Upper lobe of left lung (tissue), 6 donors: ENCODE results near the gene ARMC6. TPM values are rescaled to one million over a fixed set of nuclear protein-coding genes. Genes with fewer than 3 reads are reported as not detected.
A peak's percentile ranks its signal among the peaks of the same experiment; 100 is the strongest.

ENCODE experiments used
- ATAC-seq, 2 donors: fragments of 200-7000 bp; cut with Tn5 transposase; one replicate each; pipeline ENCODE4 v1.9.1; 2022; ENCODE audit warnings: mild to moderate bottlenecking in 2 of 2, moderate library complexity in 2 of 2; ENCODE audit not compliant: low FRiP score in 2 of 2
- DNase-seq, 2 donors: peaks; one replicate each; pipeline ENCODE4 v3.0.0-alpha.2; 2019 to 2020
- H3K27ac ChIP-seq, 4 donors: fragments of 200-600 bp; sonication (generic); one replicate each; pipeline ENCODE4 v1.5.1; 2016 to 2019
- H3K27me3 ChIP-seq, 4 donors: fragments of 200-600 bp; sonication (generic); one replicate each; pipeline ENCODE4 v1.5.1; 2017 to 2019
- H3K36me3 ChIP-seq, 4 donors: fragments of 200-600 bp; sonication (generic); one replicate each; pipeline ENCODE4 v1.5.1; 2016 to 2019
- H3K4me1 ChIP-seq, 4 donors: fragments of 200-600 bp; sonication (generic); one replicate each; pipeline ENCODE4 v1.5.1; 2018 to 2019
- H3K4me3 ChIP-seq, 4 donors: fragments of 200-600 bp; sonication (generic); one replicate each; pipeline ENCODE4 v1.5.1; 2017 to 2019; ENCODE audit warnings: mild to moderate bottlenecking in 2 of 4, moderate library complexity in 1 of 4
- H3K9me3 ChIP-seq, 4 donors: fragments of 200-600 bp; sonication (generic); one replicate each; pipeline ENCODE4 v1.5.1; 2018 to 2019
- CTCF ChIP-seq, 6 experiments: fragments of 450-650 bp in 4 of 6; fragments of 200-600 bp in 2 of 6; sonication (generic) in 2 of 6; IDR thresholded peaks; one replicate each; pipeline ENCODE4 v1.5.1; 2016 to 2019; ENCODE audit warnings: antibody characterized with exemption in 6 of 6
- EP300 ChIP-seq, 4 donors: sonication (generic); formaldehyde crosslinking; IDR thresholded peaks; one replicate each; pipeline ENCODE4 v1.5.1; 2017; ENCODE audit warnings: antibody characterized with exemption in 4 of 4, control low read depth in 2 of 4
- POLR2A ChIP-seq, 4 donors: fragments of 450-650 bp; IDR thresholded peaks; one replicate each; pipeline ENCODE4 v1.5.1; 2016 to 2017; ENCODE audit warnings: antibody characterized with exemption in 4 of 4, mild to moderate bottlenecking in 2 of 4
- POLR2AphosphoS5 ChIP-seq, 2 donors: sonication (generic); formaldehyde crosslinking; IDR thresholded peaks; one replicate each; pipeline ENCODE4 v1.5.1; 2017; ENCODE audit warnings: antibody characterized with exemption in 2 of 2
- WGBS, 2 donors: methylation state at CpG; one replicate each; pipeline ENCODE4 v1.1.5; 2017 to 2018; 5-methylcytosine and 5-hydroxymethylcytosine counted together
- total RNA-seq, 6 donors: library from RNA; depleted of rRNA in 4 of 6; stranded (reverse); fragments of >200 nt in 4 of 6; gene quantifications; one replicate each; pipeline versions ENCODE4 v1.1.0 to v1.2.1, GENCODE V29; 2016 to 2021
- donor health status: DM: no; HTN: no; CAD: no; lungs with moderate emphysema.
- donor health status: DM: no; HTN: yes; CAD: no; lungs with severe emphysema.

Gene ARMC6
- total RNA-seq, 6 donors from 2014 or later = 14.1 to 46.5 (median 26.8) TPM

DNA sequence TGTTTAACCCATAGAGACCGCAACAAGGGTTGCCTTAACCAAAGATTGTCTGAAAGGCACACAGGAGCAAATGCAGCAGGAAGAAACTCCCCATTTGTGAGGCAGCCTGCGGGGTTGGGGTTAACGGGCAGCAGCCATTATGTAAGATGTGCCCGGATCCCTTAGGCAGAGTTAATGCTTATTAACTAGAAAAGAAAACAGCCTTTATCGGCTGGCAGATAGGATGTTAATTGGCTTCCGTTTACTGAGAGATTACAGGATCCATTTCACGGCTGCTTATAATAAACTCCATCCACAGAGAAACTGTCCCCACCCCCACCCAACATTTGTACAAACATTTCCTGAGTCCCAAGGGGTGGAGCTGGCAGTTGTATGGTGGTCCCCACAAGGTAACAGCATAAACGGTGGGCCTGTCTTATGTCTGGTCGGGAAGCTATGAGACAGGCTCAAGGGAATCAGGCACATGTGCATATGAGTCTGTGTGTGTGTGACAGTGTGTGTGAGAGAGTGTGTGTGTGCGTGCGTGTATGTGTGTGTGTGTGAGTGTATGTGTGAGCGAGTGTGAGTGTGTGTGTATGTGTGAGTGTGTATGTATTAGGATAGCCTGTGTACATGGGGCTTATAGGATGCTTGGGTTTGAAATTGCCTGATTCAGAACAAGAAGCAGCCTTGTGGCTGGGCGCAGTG, 40.9 kb downstream of the ARMC6 start:
- H3K4me1 ChIP-seq = peaks cover 1 to 19% (median 14%) of the 10 kb centered on the region in 4 donors
- no peak for TF ChIP-seq POLR2AphosphoS5 (IDR thresholded peaks at IDR 0.05)
- no peak for TF ChIP-seq POLR2A (IDR thresholded peaks at IDR 0.05)
- no peak for TF ChIP-seq CTCF (IDR thresholded peaks at IDR 0.05)
- no peak for TF ChIP-seq EP300 (IDR thresholded peaks at IDR 0.05)
- H3K27ac ChIP-seq = no peak overlapping the region
- no peaks in the 10 kb centered on the region for H3K27me3 ChIP-seq
- DNase-seq (no peak), ATAC-seq (no peak)
- no peak overlapping the region for H3K4me3 ChIP-seq
- H3K36me3 ChIP-seq = no peaks in the 10 kb centered on the region
- 61% methylated on average over 13 of the region's 13 CpGs for WGBS, 2 donors
- H3K9me3 ChIP-seq = no peaks in the 10 kb centered on the region

- DNase-seq (no peak), ATAC-seq (no peak)
- Histone ChIP-seq H3K27me3 (no peaks in the 10 kb centered on the region), H3K4me3 (no peak overlapping the region), H3K9me3 (no peaks in the 10 kb centered on the region), H3K4me1 (peaks cover 0 to 16% (median 12%) of the 10 kb centered on the region in 4 donors), H3K27ac (no peak overlapping the region), H3K36me3 (no peaks in the 10 kb centered on the region)
- TF ChIP-seq CTCF (IDR thresholded peaks at IDR 0.05) (no peak), POLR2A (IDR thresholded peaks at IDR 0.05) (no peak), EP300 (IDR thresholded peaks at IDR 0.05) (no peak), POLR2AphosphoS5 (IDR thresholded peaks at IDR 0.05) (no peak)
- WGBS, 2 donors = 86 to 91% methylated on average over 7 to 8 of the region's 8 CpGs
These were observed 41.7 kb downstream of the ARMC6 start for GRCh38 chr19:19075126-19075525.

- Histone ChIP-seq H3K9me3 (no peaks in the 10 kb centered on the region), H3K4me1 (peaks cover 0 to 16% (median 12%) of the 10 kb centered on the region in 4 donors), H3K4me3 (no peak overlapping the region), H3K36me3 (no peaks in the 10 kb centered on the region), H3K27ac (peak overlapping the region in 1 of 4 donors; percentile 39), H3K27me3 (no peaks in the 10 kb centered on the region)
- ATAC-seq (no peak), DNase-seq (no peak)
- TF ChIP-seq POLR2A (IDR thresholded peaks at IDR 0.05) = no peak
- no peak for TF ChIP-seq POLR2AphosphoS5 (IDR thresholded peaks at IDR 0.05)
- TF ChIP-seq EP300 (IDR thresholded peaks at IDR 0.05) = no peak
- no peak for TF ChIP-seq CTCF (IDR thresholded peaks at IDR 0.05)
- 95 to 100% methylated on average over 1 of the region's 1 CpG for WGBS, 2 donors
These were observed 43.1 kb downstream of the ARMC6 start for GRCh38 chr19:19076476-19076875.

- TF ChIP-seq CTCF (IDR thresholded peaks at IDR 0.05) (no peak), POLR2AphosphoS5 (IDR thresholded peaks at IDR 0.05) (no peak), POLR2A (IDR thresholded peaks at IDR 0.05) (no peak), EP300 (IDR thresholded peaks at IDR 0.05) (no peak)
- H3K4me1 ChIP-seq = peaks cover 0 to 16% (median 12%) of the 10 kb centered on the region in 4 donors
- no peaks in the 10 kb centered on the region for H3K9me3 ChIP-seq
- WGBS, 2 donors = 60 to 85% methylated on average over 7 of the region's 7 CpGs
- H3K27ac ChIP-seq = peak overlapping the region in 1 of 4 donors; percentile 39
- H3K27me3 ChIP-seq = no peaks in the 10 kb centered on the region
- H3K4me3 ChIP-seq = no peak overlapping the region
- no peaks in the 10 kb centered on the region for H3K36me3 ChIP-seq
- peak in 1 of 2 donors; percentile 51 for DNase-seq
- no peak for ATAC-seq
These were observed 43.7 kb downstream of the ARMC6 start for GRCh38 chr19:19077103-19077502.

GRCh38 chr19:19078801-19079200, 45.4 kb downstream of the ARMC6 start:
- DNase-seq (no peak), ATAC-seq (no peak)
- WGBS, 2 donors = 87 to 89% methylated on average over 6 of the region's 6 CpGs
- H3K27ac ChIP-seq = no peak overlapping the region
- TF ChIP-seq POLR2A (IDR thresholded peaks at IDR 0.05) (no peak), EP300 (IDR thresholded peaks at IDR 0.05) (no peak), POLR2AphosphoS5 (IDR thresholded peaks at IDR 0.05) (no peak), CTCF (IDR thresholded peaks at IDR 0.05) (no peak)
- H3K36me3 ChIP-seq = no peaks in the 10 kb centered on the region
- no peak overlapping the region for H3K4me3 ChIP-seq
- H3K27me3 ChIP-seq = no peaks in the 10 kb centered on the region
- H3K9me3 ChIP-seq = no peaks in the 10 kb centered on the region
- peaks cover 0 to 17% (median 5%) of the 10 kb centered on the region in 4 donors for H3K4me1 ChIP-seq
